Measurements from ENCODE around the gene SLC22A23. TPM values are rescaled to one million over a fixed set of nuclear protein-coding genes. Genes with fewer than 3 reads are reported as not detected.

The SLC22A23 gene
- total and polyA plus RNA-seq, 2 experiments from 2014 or later, result 6.1 to 38.3 TPM

GRCh38 chr6:3406362-3406821, 50.5 kb downstream of the SLC22A23 start:
- no peak overlapping the region for H3K4me2 ChIP-seq
- H3K27ac ChIP-seq (ENCODE audit: low read depth), result no peak overlapping the region
- no peak overlapping the region for H2AFZ ChIP-seq
- H3K4me3 ChIP-seq, result no peak overlapping the region
- peaks cover 59% of the 10 kb centered on the region for H3K79me2 ChIP-seq (replicated peaks; ENCODE audit: insufficient read depth)
- Mint-ChIP-seq H3K4me3 (no peak overlapping the region), H3K4me1 (peaks cover 72% of the 10 kb centered on the region), H3K27ac (peak overlapping the region; percentile 70), H3K36me3 (ENCODE audit: low read depth) (peaks cover 46% of the 10 kb centered on the region), H3K27me3 (ENCODE audit: insufficient read depth, low read depth, poor library complexity) (peaks cover 13% of the 10 kb centered on the region), H3K9me3 (no peaks in the 10 kb centered on the region; the same call in 2 of the 3 replicates)
- no peak for DNase-seq (ENCODE audit: low spot score)
- no peaks in the 10 kb centered on the region; the same call in 1 of the 2 replicates for H3F3A ChIP-seq (replicated peaks; ENCODE audit: low read depth)
- TF ChIP-seq ZNF462 (CRISPR knock-in tag; IDR thresholded peaks at IDR 0.05) (no peak), ETS1 (IDR thresholded peaks at IDR 0.05) (no peak), JUNB (IDR thresholded peaks at IDR 0.05; ENCODE audit: unreplicated experiment) (no peak), CREB1 (CRISPR knock-in tag; IDR thresholded peaks at IDR 0.05; ENCODE audit: low read depth) (no peak), NANOG (IDR thresholded peaks at IDR 0.05; ENCODE audit: borderline replicate concordance) (no peak), CTCF (conservative IDR thresholded peaks at IDR 0.05; ENCODE audit: low read depth in 2 of 2) (no peak), ZNF331 (CRISPR knock-in tag; IDR thresholded peaks at IDR 0.05; ENCODE audit: low read depth) (no peak), STAT1 (IDR thresholded peaks at IDR 0.05; ENCODE audit: unreplicated experiment) (no peak), EZH2phosphoT487 (IDR thresholded peaks at IDR 0.05; ENCODE audit: unreplicated experiment) (no peak), POLR2AphosphoS5 (IDR thresholded peaks at IDR 0.05; ENCODE audit: low read depth) (no peak), REST (IDR thresholded peaks at IDR 0.05; ENCODE audit: unreplicated experiment) (no peak), EZH2 (IDR thresholded peaks at IDR 0.05; ENCODE audit: low read depth, unreplicated experiment) (no peak)
- H3K4me1 ChIP-seq (ENCODE audit: insufficient read depth), result peaks cover 49% of the 10 kb centered on the region
- ATAC-seq, result no peak
- no peaks in the 10 kb centered on the region for H4K20me1 ChIP-seq (replicated peaks; ENCODE audit: insufficient read depth)
- no peaks in the 10 kb centered on the region for H3K27me3 ChIP-seq (ENCODE audit: insufficient read depth)
- H3K9me2 ChIP-seq (ENCODE audit: insufficient read depth), result no peaks in the 10 kb centered on the region
- no peaks in the 10 kb centered on the region for H3K36me3 ChIP-seq (ENCODE audit: insufficient read depth)
